C4-2B (cell line): Measurements from ENCODE around the gene KRTAP2-4.

ENCODE experiments used
- CTCF ChIP-seq: fragments of 450-650 bp; conservative IDR thresholded peaks from 2 replicates; pipeline ENCODE4 v1.5.1; 2017; ENCODE audit warnings: mild to moderate bottlenecking
- ZFX ChIP-seq: fragments of 450-650 bp; IDR thresholded peaks from 2 replicates; pipeline ENCODE4 v1.6.1; 2017

GRCh38 chr17:41042953-41043352 lies 22.7 kb downstream of the KRTAP2-4 start:
- no peak for TF ChIP-seq CTCF
- no peak for TF ChIP-seq ZFX
